K562 (cell line): Measurements from ENCODE around the gene ITGB2. TPM values are rescaled to one million over a fixed set of nuclear protein-coding genes. Genes with fewer than 3 reads are reported as not detected.
A peak's percentile ranks its signal among the peaks of the same experiment; 100 is the strongest.

Source experiments
- E2F3 ChIP-seq: fragments of 250-450 bp; sonication (Bioruptor Pico); IDR thresholded peaks from 2 replicates; pipeline ENCODE4 v1.4.0; 2020; ENCODE audit warnings: mild to moderate bottlenecking
- EGR1 ChIP-seq: fragments of 450-650 bp; conservative IDR thresholded peaks from 2 replicates; pipeline ENCODE4 v1.6.1; 2017; ENCODE audit warnings: mild to moderate bottlenecking
- ELF1 ChIP-seq: fragments of 200-800 bp; sonication (Bioruptor generic); IDR thresholded peaks from 2 replicates; pipeline ENCODE4 v1.6.1; 2016; ENCODE audit warnings: missing genetic modification characterization, missing compliant biosample characterization
- MAZ ChIP-seq, 2 experiments: fragments of 450-650 bp in 1 of 2; sonication (generic) in 1 of 2; formaldehyde crosslinking; IDR thresholded peaks in 1 of 2; conservative IDR thresholded peaks in 1 of 2; 2 replicates each; pipeline versions ENCODE4 v1.4.0 to v1.5.0; 2020; ENCODE audit warnings: mild to moderate bottlenecking in 1 of 2, missing genetic modification reagents in 1 of 2
- MTA1 ChIP-seq: fragments of 450-650 bp; IDR thresholded peaks from 2 replicates; pipeline ENCODE4 v1.6.1; 2017; ENCODE audit warnings: borderline replicate concordance
- MTA3 ChIP-seq: fragments of 450-650 bp; formaldehyde crosslinking; IDR thresholded peaks from 2 replicates; pipeline ENCODE4 v1.6.1; 2017; ENCODE audit warnings: mild to moderate bottlenecking, borderline replicate concordance
- POLR2A ChIP-seq: fragments of 450-650 bp; conservative IDR thresholded peaks from 2 replicates; pipeline ENCODE4 v1.6.1; 2016
- POLR3A ChIP-seq: IDR thresholded peaks from 2 replicates; pipeline ENCODE4 v1.6.1; 2011; ENCODE audit warnings: borderline replicate concordance, mild to moderate bottlenecking, moderate library complexity; ENCODE audit not compliant: insufficient read length, insufficient read depth; ENCODE audit errors: extremely low read depth
- RAD21 ChIP-seq, 2 experiments: fragments of 250-450 bp in 1 of 2; fragments of 450-650 bp in 1 of 2; sonication (Bioruptor Pico) in 1 of 2; formaldehyde crosslinking in 1 of 2; IDR thresholded peaks in 1 of 2; conservative IDR thresholded peaks in 1 of 2; 2 replicates each; pipeline versions ENCODE4 v1.4.0 to v1.8.0; 2020 to 2022; ENCODE audit warnings: mild to moderate bottlenecking in 2 of 2, moderate library complexity in 1 of 2
- RBM34 ChIP-seq: fragments of 200-400 bp; formaldehyde crosslinking; IDR thresholded peaks from 2 replicates; pipeline ENCODE4 v1.6.1; 2018; ENCODE audit warnings: low read length, borderline replicate concordance; ENCODE audit not compliant: insufficient read depth
- SMAD3 ChIP-seq: fragments of 450-650 bp; formaldehyde crosslinking; conservative IDR thresholded peaks from 2 replicates; pipeline ENCODE4 v1.4.0; 2020; ENCODE audit warnings: mild to moderate bottlenecking
- SRSF9 ChIP-seq: fragments of 200-400 bp; formaldehyde crosslinking; IDR thresholded peaks from 2 replicates; pipeline ENCODE4 v1.6.1; 2017; ENCODE audit warnings: low read depth, low read length, borderline replicate concordance
- ZBTB17 ChIP-seq: fragments of 450-650 bp; formaldehyde crosslinking; IDR thresholded peaks from 2 replicates; pipeline ENCODE4 v1.4.0; 2020; ENCODE audit warnings: mild to moderate bottlenecking
- ZNF197 ChIP-seq: fragments of 200-800 bp; sonication (Bioruptor generic); IDR thresholded peaks from 2 replicates; pipeline ENCODE4 v1.6.1; 2016; ENCODE audit warnings: low read depth, missing genetic modification characterization, missing compliant biosample characterization
- ZNF324 ChIP-seq: fragments of 250-450 bp; sonication (Bioruptor Pico); IDR thresholded peaks from 2 replicates; pipeline ENCODE4 v1.4.0; 2020; ENCODE audit warnings: mild to moderate bottlenecking
- ZNF707 ChIP-seq: fragments of 250-450 bp; sonication (Bioruptor Pico); conservative IDR thresholded peaks from 2 replicates; pipeline ENCODE4 v1.8.0; 2022; ENCODE audit warnings: inconsistent platforms, mild to moderate bottlenecking, moderate library complexity
- polyA plus RNA-seq, 8 experiments: library from polyadenylated mRNA; depleted of rRNA in 4 of 8; stranded (reverse) in 5 of 8; unstranded in 3 of 8; fragments of >200 nt; fragmentation: Nextera tagmentation in 2 of 8; fragmentation: Illumina TruSeq in 1 of 8; extraction: Ambion mirVana in 2 of 8; extraction: Trizol in 1 of 8; gene quantifications; 2 replicates each; pipeline versions ENCODE4 v1.2.1 to v1.2.3, GENCODE V29; 2011 to 2014; ENCODE audit warnings: inconsistent platforms in 1 of 8, missing spikeins in 1 of 8
- total RNA-seq, 7 experiments: library from RNA; depleted of rRNA in 6 of 7; stranded (reverse); fragments of >200 nt in 6 of 7; fragmentation: Illumina TruSeq in 2 of 7; extraction: Trizol in 2 of 7; gene quantifications; 2 replicates each; pipeline versions ENCODE4 v1.2.1 to v1.2.3, GENCODE V29; 2011 to 2021; ENCODE audit warnings: low replicate concordance in 1 of 7
- TF ChIP-seq, protein P1 (sequence below), 2 experiments: IDR thresholded peaks; 2 replicates each; pipeline ENCODE4 v1.6.1; 2012; ENCODE audit warnings: improper control_type of control experiment in 2 of 2, low read depth in 2 of 2, low read length in 2 of 2, borderline replicate concordance in 1 of 2
- TF ChIP-seq, protein P2 (sequence below): fragments of 250-450 bp; sonication (Bioruptor Pico); IDR thresholded peaks from 2 replicates; pipeline ENCODE4 v1.4.0; 2020; ENCODE audit warnings: mild to moderate bottlenecking, moderate library complexity
- TF ChIP-seq, protein P3 (sequence below): fragments of 450-650 bp; formaldehyde crosslinking; IDR thresholded peaks from 2 replicates; pipeline ENCODE4 v1.4.0; 2022; ENCODE audit warnings: missing genetic modification characterization
- TF ChIP-seq, protein P4 (sequence below): sonication (generic); formaldehyde crosslinking; IDR thresholded peaks from 2 replicates; pipeline ENCODE4 v1.8.0; 2023; ENCODE audit warnings: mild to moderate bottlenecking, missing genetic modification reagents

The ITGB2 gene
- total and polyA plus RNA-seq, 9 of the 15 experiments (the other 6 are each of a cell fraction or from before 2014, with no cell fraction given) = 0.07 to 1.3 (median 0.51) TPM; not detected in 2

DNA sequence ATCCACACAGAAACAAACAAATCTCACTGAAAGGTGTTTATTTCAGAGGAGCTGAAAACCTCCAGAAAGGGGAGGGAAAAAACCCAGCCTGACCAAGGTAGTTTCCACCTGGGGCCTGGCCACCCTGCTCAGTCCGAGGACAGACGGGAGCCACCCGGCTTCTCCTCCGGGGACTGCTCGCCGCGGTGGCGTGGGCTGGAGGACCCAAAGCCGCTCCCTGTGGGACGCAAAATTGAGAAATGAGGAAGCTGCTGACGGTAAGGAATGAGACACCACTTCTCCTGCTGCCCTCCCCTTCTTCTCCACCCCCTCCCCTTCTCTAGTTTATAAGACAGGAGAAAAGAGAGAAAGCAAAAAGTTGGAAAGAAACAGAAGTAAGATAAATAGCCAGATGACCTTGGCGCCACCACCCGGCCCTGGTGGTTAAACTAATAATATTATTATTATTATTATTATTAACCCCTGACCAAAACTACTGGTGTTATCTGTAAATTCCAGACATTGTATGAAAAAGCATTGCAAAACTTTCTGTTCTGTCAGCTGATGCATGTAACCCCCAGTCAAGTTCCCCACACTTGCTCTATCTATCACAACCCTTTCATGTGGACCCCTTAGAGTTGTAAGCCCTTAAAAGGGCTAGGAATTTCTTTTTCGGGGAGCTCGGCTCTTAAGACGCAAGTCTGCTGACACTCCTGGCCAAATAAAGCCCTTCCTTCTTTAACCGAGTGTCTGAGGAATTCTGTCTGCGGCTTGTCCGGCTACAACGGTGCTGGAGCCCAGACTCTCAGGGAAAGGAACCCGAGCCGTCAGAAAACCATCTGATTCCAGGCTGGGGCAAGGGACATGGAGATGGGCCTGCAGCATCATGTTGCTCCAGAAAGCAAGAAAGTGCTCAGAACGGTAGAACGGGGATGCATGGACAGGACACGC lies 12.5 kb downstream of the ITGB2 start (continued):
- TF ChIP-seq ZNF324 (CRISPR knock-in tag) (no peak), MTA1 (no peak; the same call in 1 of the 2 replicates), RAD21 (CRISPR knock-in tag; conservative IDR thresholded peaks at IDR 0.05 in 1 of 2, IDR thresholded peaks at IDR 0.05 in 1 of 2) (peak; percentile 5 to 32; a peak in 2 of 4 replicates), SMAD3 (CRISPR knock-in tag) (no peak), ZBTB17 (CRISPR knock-in tag) (no peak), E2F3 (no peak), RBM34 (no peak), MTA3 (0 out of 2 replicates have a peak, but pooled peaks have one; percentile 22), MAZ (CRISPR knock-in tag; conservative IDR thresholded peaks at IDR 0.05 in 1 of 2, IDR thresholded peaks at IDR 0.05 in 1 of 2) (0 out of 4 replicates have a peak, but pooled peaks of 1 of the 2 experiments have one; percentile 41), ZNF197 (CRISPR knock-in tag) (no peak), POLR2A (no peak), POLR3A (no peak), ELF1 (0 out of 2 replicates have a peak, but pooled peaks have one; percentile 10), ZNF707 (CRISPR knock-in tag) (no peak), SRSF9 (no peak), EGR1 (0 out of 2 replicates have a peak, but pooled peaks have one; percentile 17)
- TF ChIP-seq, protein P1, sequence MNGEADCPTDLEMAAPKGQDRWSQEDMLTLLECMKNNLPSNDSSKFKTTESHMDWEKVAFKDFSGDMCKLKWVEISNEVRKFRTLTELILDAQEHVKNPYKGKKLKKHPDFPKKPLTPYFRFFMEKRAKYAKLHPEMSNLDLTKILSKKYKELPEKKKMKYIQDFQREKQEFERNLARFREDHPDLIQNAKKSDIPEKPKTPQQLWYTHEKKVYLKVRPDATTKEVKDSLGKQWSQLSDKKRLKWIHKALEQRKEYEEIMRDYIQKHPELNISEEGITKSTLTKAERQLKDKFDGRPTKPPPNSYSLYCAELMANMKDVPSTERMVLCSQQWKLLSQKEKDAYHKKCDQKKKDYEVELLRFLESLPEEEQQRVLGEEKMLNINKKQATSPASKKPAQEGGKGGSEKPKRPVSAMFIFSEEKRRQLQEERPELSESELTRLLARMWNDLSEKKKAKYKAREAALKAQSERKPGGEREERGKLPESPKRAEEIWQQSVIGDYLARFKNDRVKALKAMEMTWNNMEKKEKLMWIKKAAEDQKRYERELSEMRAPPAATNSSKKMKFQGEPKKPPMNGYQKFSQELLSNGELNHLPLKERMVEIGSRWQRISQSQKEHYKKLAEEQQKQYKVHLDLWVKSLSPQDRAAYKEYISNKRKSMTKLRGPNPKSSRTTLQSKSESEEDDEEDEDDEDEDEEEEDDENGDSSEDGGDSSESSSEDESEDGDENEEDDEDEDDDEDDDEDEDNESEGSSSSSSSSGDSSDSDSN (IDR thresholded peaks at IDR 0.05; ENCODE audit: borderline replicate concordance in 1 of 2, low read depth in 2 of 2, low read length in 2 of 2) = 0 out of 4 replicates have a peak, but pooled peaks of 1 of the 2 experiments have one; percentile 51
- TF ChIP-seq, protein P2, sequence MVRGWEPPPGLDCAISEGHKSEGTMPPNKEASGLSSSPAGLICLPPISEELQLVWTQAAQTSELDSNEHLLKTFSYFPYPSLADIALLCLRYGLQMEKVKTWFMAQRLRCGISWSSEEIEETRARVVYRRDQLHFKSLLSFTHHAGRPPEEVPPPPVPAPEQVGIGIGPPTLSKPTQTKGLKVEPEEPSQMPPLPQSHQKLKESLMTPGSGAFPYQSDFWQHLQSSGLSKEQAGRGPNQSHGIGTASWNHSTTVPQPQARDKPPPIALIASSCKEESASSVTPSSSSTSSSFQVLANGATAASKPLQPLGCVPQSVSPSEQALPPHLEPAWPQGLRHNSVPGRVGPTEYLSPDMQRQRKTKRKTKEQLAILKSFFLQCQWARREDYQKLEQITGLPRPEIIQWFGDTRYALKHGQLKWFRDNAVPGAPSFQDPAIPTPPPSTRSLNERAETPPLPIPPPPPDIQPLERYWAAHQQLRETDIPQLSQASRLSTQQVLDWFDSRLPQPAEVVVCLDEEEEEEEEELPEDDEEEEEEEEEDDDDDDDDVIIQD (CRISPR knock-in tag) = no peak
- TF ChIP-seq, protein P3, sequence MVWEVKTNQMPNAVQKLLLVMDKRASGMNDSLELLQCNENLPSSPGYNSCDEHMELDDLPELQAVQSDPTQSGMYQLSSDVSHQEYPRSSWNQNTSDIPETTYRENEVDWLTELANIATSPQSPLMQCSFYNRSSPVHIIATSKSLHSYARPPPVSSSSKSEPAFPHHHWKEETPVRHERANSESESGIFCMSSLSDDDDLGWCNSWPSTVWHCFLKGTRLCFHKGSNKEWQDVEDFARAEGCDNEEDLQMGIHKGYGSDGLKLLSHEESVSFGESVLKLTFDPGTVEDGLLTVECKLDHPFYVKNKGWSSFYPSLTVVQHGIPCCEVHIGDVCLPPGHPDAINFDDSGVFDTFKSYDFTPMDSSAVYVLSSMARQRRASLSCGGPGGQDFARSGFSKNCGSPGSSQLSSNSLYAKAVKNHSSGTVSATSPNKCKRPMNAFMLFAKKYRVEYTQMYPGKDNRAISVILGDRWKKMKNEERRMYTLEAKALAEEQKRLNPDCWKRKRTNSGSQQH (CRISPR knock-in tag) = no peak
- TF ChIP-seq, protein P4, sequence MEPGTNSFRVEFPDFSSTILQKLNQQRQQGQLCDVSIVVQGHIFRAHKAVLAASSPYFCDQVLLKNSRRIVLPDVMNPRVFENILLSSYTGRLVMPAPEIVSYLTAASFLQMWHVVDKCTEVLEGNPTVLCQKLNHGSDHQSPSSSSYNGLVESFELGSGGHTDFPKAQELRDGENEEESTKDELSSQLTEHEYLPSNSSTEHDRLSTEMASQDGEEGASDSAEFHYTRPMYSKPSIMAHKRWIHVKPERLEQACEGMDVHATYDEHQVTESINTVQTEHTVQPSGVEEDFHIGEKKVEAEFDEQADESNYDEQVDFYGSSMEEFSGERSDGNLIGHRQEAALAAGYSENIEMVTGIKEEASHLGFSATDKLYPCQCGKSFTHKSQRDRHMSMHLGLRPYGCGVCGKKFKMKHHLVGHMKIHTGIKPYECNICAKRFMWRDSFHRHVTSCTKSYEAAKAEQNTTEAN (CRISPR knock-in tag) = no peak
